Loucy (cell line): Measurements from ENCODE around the gene EMP1.

Experiments used
- H2AFZ ChIP-seq: fragments of 200-600 bp; sonication (generic); 2 replicates; pipeline ENCODE4 v1.6.0; 2016; ENCODE audit warnings: antibody characterized with exemption, mild to moderate bottlenecking, low read length, moderate library complexity
- H3F3A ChIP-seq: fragments of 200-600 bp; 2 replicates; pipeline ENCODE4 v1.6.0; 2016; ENCODE audit warnings: antibody characterized with exemption, low read depth, mild to moderate bottlenecking
- H3K27me3 ChIP-seq: fragments of 200-600 bp; sonication (generic); 2 replicates; pipeline ENCODE4 v1.6.1; 2014; ENCODE audit warnings: low read length, mild to moderate bottlenecking; ENCODE audit not compliant: insufficient read depth, poor library complexity, severe bottlenecking
- H3K36me3 ChIP-seq: fragments of 200-600 bp; sonication (generic); 2 replicates; pipeline ENCODE4 v1.6.1; 2016; ENCODE audit warnings: low read length; ENCODE audit not compliant: insufficient read depth
- H3K4me1 ChIP-seq: fragments of 200-600 bp; sonication (generic); 2 replicates; pipeline ENCODE4 v1.5.1; 2014; ENCODE audit warnings: low read length, mild to moderate bottlenecking; ENCODE audit not compliant: insufficient read depth, poor library complexity, severe bottlenecking
- H3K4me2 ChIP-seq: fragments of 200-600 bp; sonication (generic); 2 replicates; pipeline ENCODE4 v1.6.0; 2014; ENCODE audit warnings: antibody characterized with exemption, low read length, low read depth, mild to moderate bottlenecking; ENCODE audit not compliant: poor library complexity, severe bottlenecking
- H3K4me3 ChIP-seq: fragments of 200-600 bp; sonication (generic); 2 replicates; pipeline ENCODE4 v1.5.1; 2014; ENCODE audit warnings: low read length, mild to moderate bottlenecking, mixed read lengths; ENCODE audit not compliant: poor library complexity, severe bottlenecking
- H3K79me2 ChIP-seq: fragments of 200-600 bp; sonication (generic); 2 replicates; pipeline ENCODE4 v1.6.1; 2014; ENCODE audit warnings: low read length; ENCODE audit not compliant: insufficient read depth
- H3K9ac ChIP-seq: fragments of 200-600 bp; sonication (generic); 2 replicates; pipeline ENCODE4 v1.6.0; 2014; ENCODE audit warnings: mild to moderate bottlenecking, low read depth, low read length, moderate library complexity; ENCODE audit not compliant: poor library complexity, severe bottlenecking
- H3K9me2 ChIP-seq: fragments of 200-600 bp; sonication (generic); replicated peaks from 2 replicates; pipeline ENCODE4 v1.6.1; 2016; ENCODE audit warnings: low read depth, low read length, mixed read lengths
- H3K9me3 ChIP-seq: fragments of 200-600 bp; sonication (generic); 2 replicates; pipeline ENCODE4 v1.6.1; 2014; ENCODE audit warnings: mild to moderate bottlenecking, antibody characterized with exemption, low read length, low read depth; ENCODE audit not compliant: insufficient read depth
- H4K20me1 ChIP-seq: fragments of 200-600 bp; sonication (generic); 2 replicates; pipeline ENCODE4 v1.6.0; 2014; ENCODE audit warnings: antibody characterized with exemption, low read length, mild to moderate bottlenecking; ENCODE audit not compliant: insufficient read depth, poor library complexity, severe bottlenecking
- EZH2phosphoT487 ChIP-seq: fragments of 200-600 bp; IDR thresholded peaks from 2 replicates; pipeline ENCODE4 v1.6.1; 2018; ENCODE audit warnings: antibody characterized with exemption, mild to moderate bottlenecking, moderate library complexity, borderline replicate concordance
- TF ChIP-seq, protein P1 (sequence below): fragments of 200-600 bp; sonication (generic); conservative IDR thresholded peaks from 2 replicates; pipeline ENCODE4 v1.5.1; 2014; ENCODE audit warnings: mild to moderate bottlenecking, antibody characterized with exemption, low read length

EMP1 gene

DNA sequence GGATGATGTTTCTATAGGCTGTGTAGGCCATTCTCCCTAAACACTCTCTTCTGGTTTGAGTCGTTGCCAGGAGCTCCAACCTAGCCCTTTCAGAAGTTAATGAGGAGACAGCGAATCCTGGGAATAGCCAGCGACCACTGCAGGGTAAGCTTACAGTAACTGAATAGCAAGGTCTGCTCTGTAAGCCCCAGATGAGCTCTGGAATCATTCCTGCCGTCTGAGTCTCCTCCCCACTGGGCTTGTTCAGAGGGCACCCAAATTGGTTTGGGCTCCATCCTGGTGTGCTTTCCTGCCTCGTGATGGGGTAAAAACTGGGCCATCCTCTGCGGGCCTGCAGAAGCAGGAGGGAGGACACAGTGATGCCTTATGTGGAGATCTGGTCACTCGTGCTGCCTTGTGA is 43.3 kb upstream of the EMP1 start:
- Histone ChIP-seq H3F3A (peaks cover 5% of the 10 kb centered on the region; the same call in 1 of the 2 replicates), H3K9me3 (no peaks in the 10 kb centered on the region), H3K79me2 (no peaks in the 10 kb centered on the region), H3K36me3 (no peaks in the 10 kb centered on the region), H3K9me2 (no peaks in the 10 kb centered on the region), H3K27me3 (no peaks in the 10 kb centered on the region), H3K4me1 (peaks cover 41% of the 10 kb centered on the region), H3K4me2 (no peak overlapping the region), H4K20me1 (no peaks in the 10 kb centered on the region), H2AFZ (no peak overlapping the region), H3K4me3 (no peak overlapping the region), H3K9ac (no peak overlapping the region)
- no peak for TF ChIP-seq EZH2phosphoT487
- TF ChIP-seq, protein P1, sequence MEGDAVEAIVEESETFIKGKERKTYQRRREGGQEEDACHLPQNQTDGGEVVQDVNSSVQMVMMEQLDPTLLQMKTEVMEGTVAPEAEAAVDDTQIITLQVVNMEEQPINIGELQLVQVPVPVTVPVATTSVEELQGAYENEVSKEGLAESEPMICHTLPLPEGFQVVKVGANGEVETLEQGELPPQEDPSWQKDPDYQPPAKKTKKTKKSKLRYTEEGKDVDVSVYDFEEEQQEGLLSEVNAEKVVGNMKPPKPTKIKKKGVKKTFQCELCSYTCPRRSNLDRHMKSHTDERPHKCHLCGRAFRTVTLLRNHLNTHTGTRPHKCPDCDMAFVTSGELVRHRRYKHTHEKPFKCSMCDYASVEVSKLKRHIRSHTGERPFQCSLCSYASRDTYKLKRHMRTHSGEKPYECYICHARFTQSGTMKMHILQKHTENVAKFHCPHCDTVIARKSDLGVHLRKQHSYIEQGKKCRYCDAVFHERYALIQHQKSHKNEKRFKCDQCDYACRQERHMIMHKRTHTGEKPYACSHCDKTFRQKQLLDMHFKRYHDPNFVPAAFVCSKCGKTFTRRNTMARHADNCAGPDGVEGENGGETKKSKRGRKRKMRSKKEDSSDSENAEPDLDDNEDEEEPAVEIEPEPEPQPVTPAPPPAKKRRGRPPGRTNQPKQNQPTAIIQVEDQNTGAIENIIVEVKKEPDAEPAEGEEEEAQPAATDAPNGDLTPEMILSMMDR, result no peak

DNA sequence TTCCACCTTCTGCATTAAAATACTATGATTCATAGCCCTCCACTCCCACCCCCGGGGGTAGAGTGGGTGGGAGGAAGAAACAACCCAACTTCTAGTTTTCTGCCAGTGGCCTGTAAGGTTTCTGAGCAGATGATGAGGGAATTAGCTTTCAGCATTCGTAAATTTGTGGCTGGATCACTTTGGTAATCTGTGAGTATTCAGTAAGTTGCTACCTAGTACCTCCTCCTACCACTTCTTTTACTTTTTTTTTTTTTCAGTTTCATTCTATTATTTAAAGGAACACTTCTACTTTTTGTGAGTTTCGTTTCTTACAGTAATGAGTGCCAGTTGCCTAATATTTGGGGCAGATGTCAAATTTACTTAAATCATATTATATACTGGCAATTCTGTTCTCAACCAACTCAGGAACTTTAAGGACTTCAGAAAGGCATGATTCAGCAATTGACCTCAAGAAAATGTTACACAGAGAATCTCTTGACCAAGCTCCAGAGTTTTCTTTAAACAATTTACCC is 42.4 kb upstream of the EMP1 start:
- TF ChIP-seq, protein P1, result no peak
- TF ChIP-seq EZH2phosphoT487, result no peak
- H3K36me3 ChIP-seq, result no peaks in the 10 kb centered on the region
- H3F3A ChIP-seq, result no peaks in the 10 kb centered on the region
- no peaks in the 10 kb centered on the region for H3K9me2 ChIP-seq
- peaks cover 32% of the 10 kb centered on the region for H3K4me1 ChIP-seq
- no peak overlapping the region for H3K4me2 ChIP-seq
- H3K79me2 ChIP-seq, result no peaks in the 10 kb centered on the region
- no peaks in the 10 kb centered on the region for H3K9me3 ChIP-seq
- 0 out of 2 replicates have a peak overlapping the region, but pooled peaks have one; percentile 50 for H2AFZ ChIP-seq
- H4K20me1 ChIP-seq, result no peaks in the 10 kb centered on the region
- no peak overlapping the region for H3K9ac ChIP-seq
- no peak overlapping the region for H3K4me3 ChIP-seq
- no peaks in the 10 kb centered on the region for H3K27me3 ChIP-seq

- no peaks in the 10 kb centered on the region for H3K79me2 ChIP-seq
- no peaks in the 10 kb centered on the region for H3K27me3 ChIP-seq
- no peaks in the 10 kb centered on the region for H3K9me3 ChIP-seq
- no peak overlapping the region for H3K4me2 ChIP-seq
- no peaks in the 10 kb centered on the region for H3K36me3 ChIP-seq
- no peaks in the 10 kb centered on the region for H3K9me2 ChIP-seq
- no peak for TF ChIP-seq EZH2phosphoT487
- TF ChIP-seq, protein P1, result no peak
- H3K4me1 ChIP-seq, result peaks cover 28% of the 10 kb centered on the region
- no peak overlapping the region for H3K4me3 ChIP-seq
- peak overlapping the region; percentile 50; the same call in 1 of the 2 replicates for H2AFZ ChIP-seq
- H4K20me1 ChIP-seq, result no peaks in the 10 kb centered on the region
- no peaks in the 10 kb centered on the region for H3F3A ChIP-seq
- no peak overlapping the region for H3K9ac ChIP-seq
Observed at GRCh38 chr12:13154831-13155230, 41.7 kb upstream of the EMP1 start.
